Nephron (organoid): ENCODE measurements around the gene KCNMA1.

ENCODE experiments used
- H3K27ac Mint-ChIP-seq, 3 experiments: 2 replicates each; pipeline ENCODE4 v1.8.0; 2020; ENCODE audit warnings: mixed read lengths in 3 of 3, mild to moderate bottlenecking in 2 of 3, moderate library complexity in 1 of 3
- H3K27me3 Mint-ChIP-seq: 2 replicates; pipeline ENCODE4 v1.8.0; 2021; ENCODE audit warnings: low read depth, mild to moderate bottlenecking, moderate library complexity, mixed read lengths
- H3K36me3 Mint-ChIP-seq: 2 replicates; pipeline ENCODE4 v1.8.0; 2020; ENCODE audit warnings: low read depth, mixed read lengths
- H3K4me1 Mint-ChIP-seq: 2 replicates; pipeline ENCODE4 v1.8.0; 2020; ENCODE audit warnings: mixed read lengths
- H3K4me3 Mint-ChIP-seq, 3 experiments: 2 replicates each; pipeline ENCODE4 v1.8.0; 2020; ENCODE audit warnings: mild to moderate bottlenecking in 3 of 3, mixed read lengths in 3 of 3, moderate library complexity in 2 of 3
- H3K9me3 Mint-ChIP-seq: 2 replicates; pipeline ENCODE4 v1.8.0; 2020; ENCODE audit warnings: mixed read lengths
- TF ChIP-seq, protein P1 (sequence below), 3 experiments: fragments of 200-600 bp; sonication (generic); IDR thresholded peaks; one replicate each; pipeline ENCODE4 v1.5.0; 2021; ENCODE audit warnings: antibody characterized with exemption in 3 of 3; ENCODE audit not compliant: unreplicated experiment in 3 of 3

The KCNMA1 gene

GRCh38 chr10:76983624-76984023 is 654.0 kb downstream of the KCNMA1 start:
- Mint-ChIP-seq H3K27ac (peak overlapping the region; percentile 42 to 67 (median 53)), H3K9me3 (peaks cover 5% of the 10 kb centered on the region), H3K4me3 (no peak overlapping the region), H3K4me1 (peaks cover 38% of the 10 kb centered on the region), H3K36me3 (no peaks in the 10 kb centered on the region), H3K27me3 (peaks cover 10% of the 10 kb centered on the region)
- TF ChIP-seq, protein P1, sequence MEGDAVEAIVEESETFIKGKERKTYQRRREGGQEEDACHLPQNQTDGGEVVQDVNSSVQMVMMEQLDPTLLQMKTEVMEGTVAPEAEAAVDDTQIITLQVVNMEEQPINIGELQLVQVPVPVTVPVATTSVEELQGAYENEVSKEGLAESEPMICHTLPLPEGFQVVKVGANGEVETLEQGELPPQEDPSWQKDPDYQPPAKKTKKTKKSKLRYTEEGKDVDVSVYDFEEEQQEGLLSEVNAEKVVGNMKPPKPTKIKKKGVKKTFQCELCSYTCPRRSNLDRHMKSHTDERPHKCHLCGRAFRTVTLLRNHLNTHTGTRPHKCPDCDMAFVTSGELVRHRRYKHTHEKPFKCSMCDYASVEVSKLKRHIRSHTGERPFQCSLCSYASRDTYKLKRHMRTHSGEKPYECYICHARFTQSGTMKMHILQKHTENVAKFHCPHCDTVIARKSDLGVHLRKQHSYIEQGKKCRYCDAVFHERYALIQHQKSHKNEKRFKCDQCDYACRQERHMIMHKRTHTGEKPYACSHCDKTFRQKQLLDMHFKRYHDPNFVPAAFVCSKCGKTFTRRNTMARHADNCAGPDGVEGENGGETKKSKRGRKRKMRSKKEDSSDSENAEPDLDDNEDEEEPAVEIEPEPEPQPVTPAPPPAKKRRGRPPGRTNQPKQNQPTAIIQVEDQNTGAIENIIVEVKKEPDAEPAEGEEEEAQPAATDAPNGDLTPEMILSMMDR (IDR thresholded peaks at IDR 0.05; ENCODE audit: unreplicated experiment in 3 of 3): no peak

- Mint-ChIP-seq H3K27ac (peak overlapping the region; percentile 29 to 67 (median 53)), H3K36me3 (no peaks in the 10 kb centered on the region), H3K4me1 (peaks cover 47% of the 10 kb centered on the region), H3K4me3 (no peak overlapping the region), H3K27me3 (peaks cover 15% of the 10 kb centered on the region), H3K9me3 (peaks cover 3% of the 10 kb centered on the region)
- TF ChIP-seq, protein P1 (IDR thresholded peaks at IDR 0.05; ENCODE audit: unreplicated experiment in 3 of 3): no peak
These were observed 654.9 kb downstream of the KCNMA1 start for GRCh38 chr10:76982671-76983070.

DNA sequence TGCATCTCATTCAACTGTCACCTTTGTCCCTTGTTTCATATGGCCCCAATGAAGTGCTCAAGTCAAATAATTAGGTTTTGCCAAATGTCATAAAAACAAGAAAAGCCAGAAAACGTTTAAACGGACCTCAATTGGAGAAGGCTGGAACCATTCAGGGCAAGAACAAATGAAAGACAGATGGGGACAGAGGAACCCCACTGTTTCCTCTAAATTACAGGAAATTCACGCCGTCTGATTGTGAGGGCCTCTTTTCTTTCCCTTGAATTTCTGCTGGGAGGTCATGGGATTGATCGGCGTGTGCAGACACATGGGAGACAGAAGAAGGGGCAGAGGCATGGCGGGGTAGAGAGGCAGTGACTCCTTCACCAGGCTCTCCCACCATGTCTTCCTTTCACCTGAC is 656.4 kb downstream of the KCNMA1 start:
- TF ChIP-seq, protein P1 (IDR thresholded peaks at IDR 0.05; ENCODE audit: unreplicated experiment in 3 of 3): no peak
- Mint-ChIP-seq H3K4me1 (peaks cover 61% of the 10 kb centered on the region), H3K36me3 (no peaks in the 10 kb centered on the region), H3K27ac (peak overlapping the region in 2 of 3 experiments; percentile 9 to 18), H3K9me3 (no peaks in the 10 kb centered on the region), H3K27me3 (peaks cover 15% of the 10 kb centered on the region), H3K4me3 (no peak overlapping the region)

DNA sequence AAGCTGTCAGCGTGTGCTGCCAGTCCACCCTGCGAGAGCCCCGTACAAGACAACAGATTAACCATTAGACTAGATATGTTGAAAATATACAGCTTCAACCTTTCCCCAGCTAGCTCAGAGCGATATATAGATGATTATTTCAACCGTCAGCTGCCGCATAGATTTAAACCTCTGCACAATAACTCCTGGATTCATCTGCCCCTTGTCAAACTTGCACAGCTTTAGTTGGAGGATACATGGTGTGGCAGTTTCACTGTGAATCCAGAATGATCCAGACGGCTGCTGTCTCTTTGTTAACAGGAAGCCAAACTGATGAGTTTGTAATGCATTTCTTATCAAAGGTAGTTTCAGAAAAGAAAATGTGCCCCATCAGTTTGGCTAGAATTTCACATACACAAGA is 659.7 kb downstream of the KCNMA1 start:
- H3K36me3 Mint-ChIP-seq: no peaks in the 10 kb centered on the region
- peaks cover 19% of the 10 kb centered on the region for H3K27me3 Mint-ChIP-seq
- peaks cover 65% of the 10 kb centered on the region for H3K4me1 Mint-ChIP-seq
- H3K9me3 Mint-ChIP-seq: no peaks in the 10 kb centered on the region
- TF ChIP-seq, protein P1 (IDR thresholded peaks at IDR 0.05; ENCODE audit: unreplicated experiment in 3 of 3): no peak
- peak overlapping the region in 2 of 3 experiments; percentile 0 to 24 for H3K27ac Mint-ChIP-seq
- H3K4me3 Mint-ChIP-seq: peak overlapping the region in 1 of 3 experiments; percentile 2

DNA sequence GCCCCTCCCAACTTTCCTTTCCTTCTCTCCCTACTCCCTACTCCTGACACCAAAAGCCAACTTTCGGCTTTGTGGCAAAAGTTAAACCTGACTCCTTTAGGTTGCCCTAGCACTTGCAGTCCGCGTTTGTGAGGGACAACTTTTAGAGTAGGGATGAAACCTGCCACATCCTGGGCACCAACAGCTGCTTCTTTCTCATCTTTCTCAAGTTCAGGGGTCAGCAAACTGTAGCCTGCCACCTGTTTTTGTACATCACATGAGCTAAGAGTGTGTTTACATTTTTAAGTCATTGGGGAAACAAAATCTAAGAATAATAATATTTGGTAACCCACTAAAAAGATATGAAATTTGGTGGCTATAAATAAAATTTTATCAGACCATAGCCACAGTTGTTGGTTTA is 660.6 kb downstream of the KCNMA1 start:
- no peaks in the 10 kb centered on the region for H3K36me3 Mint-ChIP-seq
- no peaks in the 10 kb centered on the region for H3K9me3 Mint-ChIP-seq
- TF ChIP-seq, protein P1 (IDR thresholded peaks at IDR 0.05; ENCODE audit: unreplicated experiment in 3 of 3): no peak
- peaks cover 19% of the 10 kb centered on the region for H3K27me3 Mint-ChIP-seq
- peaks cover 58% of the 10 kb centered on the region for H3K4me1 Mint-ChIP-seq
- no peak overlapping the region for H3K4me3 Mint-ChIP-seq
- peak overlapping the region in 2 of 3 experiments; percentile 28 to 55 for H3K27ac Mint-ChIP-seq

DNA sequence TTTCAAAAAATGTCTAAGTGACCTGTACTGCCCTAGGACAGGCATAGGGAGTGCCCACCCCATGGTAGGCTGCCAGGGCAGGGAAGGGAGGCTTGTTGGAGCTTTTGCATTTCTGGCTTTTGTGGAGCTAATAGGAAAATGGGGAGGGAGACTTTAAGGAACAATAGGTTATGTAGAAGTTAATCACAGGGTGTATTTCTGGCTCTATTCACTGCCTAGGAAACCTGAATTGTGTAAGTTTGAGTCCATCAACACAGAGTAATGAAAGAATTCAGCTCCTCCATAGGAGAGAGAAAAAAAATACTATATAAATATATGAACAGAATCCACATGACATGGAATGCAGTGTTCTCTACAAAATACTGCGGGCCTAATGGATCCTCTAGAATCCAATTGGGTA is 661.5 kb downstream of the KCNMA1 start:
- Mint-ChIP-seq H3K4me1 (peaks cover 64% of the 10 kb centered on the region), H3K36me3 (no peaks in the 10 kb centered on the region), H3K27me3 (peaks cover 19% of the 10 kb centered on the region), H3K4me3 (no peak overlapping the region), H3K9me3 (no peaks in the 10 kb centered on the region), H3K27ac (peak overlapping the region in 1 of 3 experiments; percentile 28)
- TF ChIP-seq, protein P1 (IDR thresholded peaks at IDR 0.05; ENCODE audit: unreplicated experiment in 3 of 3): no peak
